ENCODE results near the gene CCNK. TPM values are rescaled to one million over a fixed set of nuclear protein-coding genes. Genes with fewer than 3 reads are reported as not detected.

The CCNK gene
- total RNA-seq, 2 experiments from 2014 or later: 88.4 to 90.4 TPM

DNA sequence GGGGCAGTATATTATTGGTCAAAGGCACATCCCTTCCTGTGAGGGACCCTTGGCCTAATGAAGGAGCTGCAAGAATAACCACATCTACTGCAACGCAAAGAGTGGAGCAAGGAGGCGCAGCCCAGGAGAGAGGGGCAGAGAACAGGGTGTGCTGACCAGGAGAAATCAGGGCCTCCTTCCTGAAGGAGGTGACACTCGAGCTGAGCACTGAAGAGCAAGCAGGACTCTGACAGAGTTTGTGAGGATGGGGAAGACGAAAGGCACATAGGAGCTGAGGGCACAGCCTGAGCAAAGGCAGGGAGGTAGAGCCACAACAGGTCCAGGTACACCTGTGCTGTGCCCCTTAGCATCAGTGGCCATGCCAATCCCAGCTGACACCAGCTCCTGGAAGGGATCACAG lies 62.2 kb downstream of the CCNK start:
- Mint-ChIP-seq H3K27ac (no peak overlapping the region), H3K27me3 (no peaks in the 10 kb centered on the region), H3K36me3 (no peaks in the 10 kb centered on the region), H3K4me3 (no peak overlapping the region), H3K9me3 (no peaks in the 10 kb centered on the region), H3K4me1 (no peaks in the 10 kb centered on the region)
- POLR2A ChIA-PET: no interaction called here
- ATAC-seq (ENCODE audit: low read depth) (no peak), DNase-seq (no peak)

DNA sequence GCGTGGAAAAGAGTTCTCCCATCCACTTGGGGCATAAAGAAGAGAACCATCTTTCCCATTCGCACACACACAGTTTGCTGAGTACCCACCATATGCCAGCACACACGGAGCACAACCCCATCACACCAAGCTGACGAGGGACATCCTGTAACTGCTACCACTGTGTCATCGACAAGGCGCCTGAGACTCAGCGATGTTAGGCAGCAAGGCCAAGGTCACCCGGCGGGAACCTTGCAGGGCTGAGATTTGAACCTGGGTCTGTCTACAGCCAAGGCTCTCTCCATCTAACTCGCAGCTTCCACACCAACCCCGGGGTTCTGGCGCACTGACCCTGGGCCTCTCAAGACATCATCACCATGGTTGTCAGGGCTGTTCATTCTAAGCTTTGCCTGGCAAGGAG lies 62.8 kb downstream of the CCNK start:
- DNase-seq (no peak), ATAC-seq (ENCODE audit: low read depth) (no peak)
- Mint-ChIP-seq H3K4me1 (no peaks in the 10 kb centered on the region), H3K27ac (no peak overlapping the region), H3K36me3 (no peaks in the 10 kb centered on the region), H3K9me3 (no peaks in the 10 kb centered on the region), H3K4me3 (no peak overlapping the region), H3K27me3 (no peaks in the 10 kb centered on the region)
- POLR2A ChIA-PET: no interaction called here

DNA sequence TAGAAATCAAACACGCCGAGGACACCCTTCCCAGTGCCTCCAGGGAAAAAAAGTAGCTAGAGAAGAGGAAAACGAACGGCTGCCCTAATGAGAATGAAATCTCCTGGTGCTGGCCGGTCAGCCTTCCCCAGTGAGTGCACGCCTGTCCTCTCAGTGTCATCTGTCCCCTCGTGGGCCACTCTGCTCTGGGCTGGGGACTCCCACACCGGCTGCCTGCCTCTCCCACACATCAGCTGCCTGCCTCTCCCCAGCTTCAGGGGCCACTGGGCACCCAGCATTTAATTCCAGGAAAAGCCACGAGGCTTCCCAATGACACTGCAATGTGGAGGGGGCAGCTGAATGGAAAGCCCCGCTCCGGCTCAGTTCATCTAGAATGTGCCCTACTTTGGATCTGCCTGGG lies 63.8 kb downstream of the CCNK start:
- ATAC-seq (ENCODE audit: low read depth) (no peak), DNase-seq (no peak)
- Mint-ChIP-seq H3K36me3 (no peaks in the 10 kb centered on the region), H3K9me3 (no peaks in the 10 kb centered on the region), H3K27me3 (no peaks in the 10 kb centered on the region), H3K4me1 (no peaks in the 10 kb centered on the region), H3K4me3 (no peak overlapping the region), H3K27ac (no peak overlapping the region)
- POLR2A ChIA-PET: no interaction called here

DNA sequence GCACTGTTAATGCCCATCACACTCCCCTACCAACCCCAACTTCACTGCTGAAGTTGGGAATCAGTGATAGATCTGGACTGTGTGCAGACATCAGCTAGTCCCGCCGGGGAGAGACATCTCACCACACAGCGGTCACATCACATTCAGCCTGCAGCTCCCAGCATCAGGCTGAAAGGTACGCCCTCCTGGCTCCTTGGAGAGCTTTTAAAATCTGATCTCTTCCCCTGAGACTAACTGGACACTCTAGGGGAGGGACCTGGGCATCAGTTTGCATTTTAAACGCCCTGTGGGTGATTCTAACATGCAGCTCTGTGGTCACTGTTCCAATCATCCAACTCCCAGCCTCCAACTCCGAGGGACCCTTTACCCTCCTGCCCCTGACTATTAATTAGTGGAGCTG lies 64.4 kb downstream of the CCNK start:
- ATAC-seq (ENCODE audit: low read depth) (no peak), DNase-seq (no peak)
- POLR2A ChIA-PET: no interaction called here
- H3K36me3 Mint-ChIP-seq: no peaks in the 10 kb centered on the region
- no peak overlapping the region for H3K27ac Mint-ChIP-seq
- no peaks in the 10 kb centered on the region for H3K27me3 Mint-ChIP-seq
- H3K9me3 Mint-ChIP-seq: no peaks in the 10 kb centered on the region
- H3K4me3 Mint-ChIP-seq: no peak overlapping the region
- no peaks in the 10 kb centered on the region for H3K4me1 Mint-ChIP-seq

DNA sequence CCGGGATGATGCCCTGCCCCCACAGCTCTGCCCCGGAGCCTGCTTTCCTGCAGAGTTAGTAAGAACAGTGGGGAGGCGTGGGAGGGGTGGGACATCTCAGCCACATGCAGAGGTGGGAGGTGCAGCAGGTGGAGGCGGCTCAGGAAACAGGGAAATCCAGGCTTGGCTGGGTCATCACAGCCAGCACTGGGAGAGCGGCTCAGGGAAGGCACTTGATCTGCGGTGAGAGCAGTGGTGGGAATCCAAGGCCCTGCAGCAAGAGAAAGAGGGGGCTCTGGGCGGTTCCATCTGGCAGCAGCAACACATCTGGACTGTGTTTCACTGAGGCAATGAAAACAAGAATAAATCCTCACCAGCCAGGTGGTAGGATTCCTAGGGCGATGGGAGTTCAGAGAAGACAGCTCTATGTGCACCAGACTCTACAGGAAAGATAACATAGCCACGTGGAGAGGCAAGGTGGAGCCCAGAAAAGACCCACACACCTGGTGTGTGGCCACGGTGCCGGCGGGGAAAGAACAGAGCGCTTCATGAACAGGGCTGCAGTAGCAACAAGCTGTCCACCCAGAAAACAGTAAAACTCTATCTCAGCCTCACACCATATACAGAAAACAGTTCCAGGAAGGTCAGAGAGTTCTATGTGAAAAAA lies 65.1 kb downstream of the CCNK start:
- Mint-ChIP-seq H3K27me3 (no peaks in the 10 kb centered on the region), H3K4me1 (no peaks in the 10 kb centered on the region), H3K4me3 (no peak overlapping the region), H3K9me3 (no peaks in the 10 kb centered on the region), H3K27ac (no peak overlapping the region), H3K36me3 (no peaks in the 10 kb centered on the region)
- ATAC-seq (ENCODE audit: low read depth) (no peak), DNase-seq (no peak)
- POLR2A ChIA-PET: no interaction called here

DNA sequence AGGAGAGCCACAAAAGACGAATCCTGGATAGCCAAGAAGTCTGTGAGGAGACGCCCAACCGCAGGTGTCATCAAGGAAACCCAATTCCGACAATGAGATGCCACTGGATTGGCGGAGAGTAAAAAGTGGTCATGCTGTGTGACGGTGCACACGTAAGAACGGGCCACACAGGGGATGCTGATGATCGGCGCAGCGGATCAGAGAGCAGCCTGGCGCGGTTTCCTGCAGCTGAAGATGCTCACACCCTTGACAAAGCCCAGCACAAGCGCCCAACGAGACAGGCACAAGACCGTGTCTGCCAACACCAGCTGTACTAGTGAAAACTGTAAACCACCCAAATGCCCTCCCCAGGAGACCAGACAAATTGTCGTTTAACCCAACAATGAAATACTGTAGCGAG lies 67.0 kb downstream of the CCNK start:
- no peaks in the 10 kb centered on the region for H3K4me1 Mint-ChIP-seq
- H3K27ac Mint-ChIP-seq: no peak overlapping the region
- H3K27me3 Mint-ChIP-seq: no peaks in the 10 kb centered on the region
- ATAC-seq (ENCODE audit: low read depth) (no peak), DNase-seq (no peak)
- H3K36me3 Mint-ChIP-seq: no peaks in the 10 kb centered on the region
- POLR2A ChIA-PET: no interaction called here
- H3K9me3 Mint-ChIP-seq: no peaks in the 10 kb centered on the region
- H3K4me3 Mint-ChIP-seq: no peak overlapping the region

DNA sequence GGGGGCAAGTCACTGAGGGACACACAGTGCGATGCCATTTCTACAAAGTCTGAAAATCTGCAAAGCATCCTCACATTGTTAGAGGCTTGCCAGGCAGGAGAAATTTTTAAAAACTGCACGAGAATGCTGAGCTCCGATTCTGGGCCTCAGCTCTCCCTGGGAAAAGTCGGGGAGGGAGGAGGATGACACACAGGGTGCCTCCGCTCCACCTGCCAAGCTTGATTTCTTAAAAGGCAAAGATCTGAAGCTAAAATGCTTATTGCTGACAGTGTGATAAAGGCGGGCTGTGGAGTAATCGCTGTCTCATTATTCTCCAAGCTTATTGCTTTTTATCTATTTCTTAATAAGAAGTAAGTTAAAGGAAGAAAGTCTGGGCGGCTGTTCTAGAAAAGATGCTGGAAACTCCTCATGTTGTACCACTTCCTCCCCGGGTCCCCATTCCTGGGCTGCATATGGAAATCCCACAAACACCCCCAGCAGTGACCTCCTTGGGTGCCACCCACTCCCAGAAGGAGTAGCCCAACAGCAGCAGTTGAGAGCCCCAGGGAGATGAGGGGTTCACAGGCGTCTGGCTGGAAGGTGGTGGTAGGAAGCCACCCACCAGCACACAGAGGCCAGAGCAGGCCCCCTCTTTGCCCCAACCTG lies 67.8 kb downstream of the CCNK start:
- POLR2A ChIA-PET: no interaction called here
- no peak overlapping the region for H3K4me3 Mint-ChIP-seq
- H3K4me1 Mint-ChIP-seq: no peaks in the 10 kb centered on the region
- H3K9me3 Mint-ChIP-seq: no peaks in the 10 kb centered on the region
- DNase-seq (no peak), ATAC-seq (ENCODE audit: low read depth) (no peak)
- H3K27ac Mint-ChIP-seq: no peak overlapping the region
- H3K27me3 Mint-ChIP-seq: no peaks in the 10 kb centered on the region
- no peaks in the 10 kb centered on the region for H3K36me3 Mint-ChIP-seq

DNA sequence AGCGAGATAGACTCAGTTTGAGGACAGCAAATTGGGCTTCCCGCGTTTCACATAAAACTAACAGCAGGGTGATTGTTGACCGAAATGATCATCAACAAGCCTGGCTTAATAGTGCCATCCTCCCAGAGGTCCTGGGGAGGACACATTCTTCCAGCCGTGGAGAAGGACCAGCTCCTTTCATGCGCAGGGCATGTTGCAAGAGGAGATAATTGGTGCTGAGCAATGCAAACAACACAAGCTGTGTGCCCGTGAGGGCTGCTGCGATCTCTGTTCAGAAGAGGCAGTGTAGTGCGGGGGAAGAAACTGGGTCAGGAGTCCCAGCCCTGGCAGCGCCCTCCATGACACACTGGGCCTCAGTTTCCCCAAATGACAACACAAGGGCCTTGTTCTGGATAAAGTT lies 68.5 kb downstream of the CCNK start:
- Mint-ChIP-seq H3K27ac (no peak overlapping the region), H3K36me3 (no peaks in the 10 kb centered on the region), H3K27me3 (no peaks in the 10 kb centered on the region), H3K9me3 (no peaks in the 10 kb centered on the region), H3K4me3 (no peak overlapping the region), H3K4me1 (no peaks in the 10 kb centered on the region)
- POLR2A ChIA-PET: no interaction called here
- ATAC-seq (ENCODE audit: low read depth): no peak
- no peak for DNase-seq

DNA sequence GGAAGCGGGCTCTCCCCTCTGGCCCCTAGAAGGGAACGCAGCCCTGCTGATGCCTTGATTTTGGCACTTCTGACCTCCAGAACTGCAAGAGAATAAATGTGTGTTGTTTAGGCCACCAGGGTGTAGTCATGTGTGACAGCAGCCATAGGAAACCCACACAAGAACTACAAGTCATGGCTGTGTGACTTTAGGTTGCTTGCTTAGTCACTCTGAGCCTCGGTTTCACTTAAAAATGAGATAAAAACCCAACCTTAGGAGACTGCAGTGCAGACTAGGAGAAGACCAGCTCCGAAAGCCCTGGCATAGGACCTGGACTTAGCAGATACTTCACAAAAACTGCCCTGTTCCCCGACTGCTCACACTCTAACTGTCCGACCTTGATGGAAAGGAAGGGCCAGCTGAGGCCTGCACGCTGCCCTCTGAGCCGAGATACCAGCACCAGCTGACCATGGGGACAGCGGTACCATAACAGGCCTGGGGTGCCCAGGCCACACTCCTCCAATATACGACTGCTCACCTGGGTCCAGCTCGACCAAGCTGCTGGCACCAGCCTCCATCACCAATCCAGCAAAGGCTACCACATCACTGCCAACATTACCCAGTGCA lies 69.3 kb downstream of the CCNK start:
- POLR2A ChIA-PET: no interaction called here
- Mint-ChIP-seq H3K27ac (no peak overlapping the region), H3K4me3 (no peak overlapping the region), H3K4me1 (no peaks in the 10 kb centered on the region), H3K27me3 (no peaks in the 10 kb centered on the region), H3K9me3 (no peaks in the 10 kb centered on the region), H3K36me3 (no peaks in the 10 kb centered on the region)
- no peak for ATAC-seq (ENCODE audit: low read depth)
- DNase-seq: no peak

DNA sequence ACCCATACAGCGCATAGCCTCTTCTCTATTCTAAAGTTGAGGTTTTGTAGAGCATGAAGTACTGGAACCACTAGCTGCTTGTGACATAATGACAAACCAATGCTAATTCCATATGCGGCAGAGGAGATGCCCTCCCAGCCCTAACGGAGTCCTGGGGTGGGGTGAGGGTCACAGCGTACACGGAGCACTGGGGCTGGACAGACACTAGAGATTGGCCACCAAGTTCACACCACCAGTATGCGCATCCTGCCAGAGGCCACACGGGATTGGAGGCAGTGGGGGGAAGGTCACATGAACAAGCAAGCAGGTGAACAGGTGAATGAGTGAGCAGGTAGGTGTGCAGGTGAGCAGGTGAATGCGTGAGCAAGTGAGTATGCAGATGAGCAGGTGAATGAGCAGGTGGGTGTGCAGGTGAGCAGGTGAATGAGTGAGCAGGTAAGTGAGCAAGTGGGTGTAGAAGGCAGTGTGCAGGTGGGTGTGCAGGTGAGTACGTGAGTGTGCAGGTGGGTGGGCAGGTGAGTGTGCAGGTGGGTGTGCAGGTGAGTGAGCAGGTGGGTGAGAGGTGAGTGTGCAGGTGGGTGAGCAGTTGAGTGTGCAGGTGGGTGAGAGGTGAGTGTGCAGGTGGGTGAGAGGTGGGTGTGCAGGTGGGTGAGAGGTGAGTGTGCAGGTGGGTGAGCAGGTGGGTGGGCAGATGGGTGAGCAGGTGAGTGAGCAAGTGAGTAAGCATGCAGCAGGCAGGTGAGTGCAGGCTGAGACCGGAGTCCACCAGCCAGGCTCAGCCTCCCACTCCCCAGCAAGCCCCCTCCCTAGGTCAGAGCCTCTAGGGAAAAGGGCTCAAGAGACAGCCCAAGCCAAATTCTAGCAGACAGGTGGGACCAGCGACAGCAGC lies 70.1 kb downstream of the CCNK start:
- no peaks in the 10 kb centered on the region for H3K4me1 Mint-ChIP-seq
- no peaks in the 10 kb centered on the region for H3K27me3 Mint-ChIP-seq
- DNase-seq (no peak), ATAC-seq (ENCODE audit: low read depth) (no peak)
- H3K4me3 Mint-ChIP-seq: no peak overlapping the region
- no peak overlapping the region for H3K27ac Mint-ChIP-seq
- no peaks in the 10 kb centered on the region for H3K36me3 Mint-ChIP-seq
- POLR2A ChIA-PET: no interaction called here
- no peaks in the 10 kb centered on the region for H3K9me3 Mint-ChIP-seq

DNA sequence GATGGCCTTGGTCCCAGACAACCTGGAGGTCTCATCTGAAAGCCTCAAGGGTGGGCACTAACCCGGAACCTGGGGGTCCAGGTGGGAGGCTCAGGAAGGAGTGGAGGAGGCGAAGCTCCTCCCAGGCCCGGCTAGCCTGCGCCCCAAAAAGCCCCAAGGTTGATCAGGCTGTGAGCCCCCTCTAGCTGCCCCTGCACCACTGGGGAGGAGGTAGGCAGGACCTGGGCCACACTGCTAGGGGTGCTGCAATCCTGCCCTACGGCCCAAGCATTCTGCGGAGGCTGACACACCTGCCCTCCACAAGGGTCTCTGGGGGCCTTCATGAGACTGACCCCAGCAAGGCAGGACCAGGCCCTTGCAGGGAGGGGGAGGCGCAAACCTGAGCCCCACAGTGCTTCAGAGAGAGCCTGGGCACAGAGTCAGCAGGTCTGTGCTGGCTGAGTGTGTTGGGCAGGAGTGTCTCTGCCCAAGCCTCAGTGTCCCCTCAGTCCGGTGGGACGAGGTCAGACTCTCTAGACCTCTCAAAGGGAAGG lies 70.9 kb downstream of the CCNK start:
- no peak overlapping the region for H3K4me3 Mint-ChIP-seq
- no peak for ATAC-seq (ENCODE audit: low read depth)
- no peaks in the 10 kb centered on the region for H3K27me3 Mint-ChIP-seq
- H3K4me1 Mint-ChIP-seq: no peaks in the 10 kb centered on the region
- no peak overlapping the region for H3K27ac Mint-ChIP-seq
- POLR2A ChIA-PET: no interaction called here
- H3K9me3 Mint-ChIP-seq: no peaks in the 10 kb centered on the region
- no peaks in the 10 kb centered on the region for H3K36me3 Mint-ChIP-seq
- DNase-seq: no peak

DNA sequence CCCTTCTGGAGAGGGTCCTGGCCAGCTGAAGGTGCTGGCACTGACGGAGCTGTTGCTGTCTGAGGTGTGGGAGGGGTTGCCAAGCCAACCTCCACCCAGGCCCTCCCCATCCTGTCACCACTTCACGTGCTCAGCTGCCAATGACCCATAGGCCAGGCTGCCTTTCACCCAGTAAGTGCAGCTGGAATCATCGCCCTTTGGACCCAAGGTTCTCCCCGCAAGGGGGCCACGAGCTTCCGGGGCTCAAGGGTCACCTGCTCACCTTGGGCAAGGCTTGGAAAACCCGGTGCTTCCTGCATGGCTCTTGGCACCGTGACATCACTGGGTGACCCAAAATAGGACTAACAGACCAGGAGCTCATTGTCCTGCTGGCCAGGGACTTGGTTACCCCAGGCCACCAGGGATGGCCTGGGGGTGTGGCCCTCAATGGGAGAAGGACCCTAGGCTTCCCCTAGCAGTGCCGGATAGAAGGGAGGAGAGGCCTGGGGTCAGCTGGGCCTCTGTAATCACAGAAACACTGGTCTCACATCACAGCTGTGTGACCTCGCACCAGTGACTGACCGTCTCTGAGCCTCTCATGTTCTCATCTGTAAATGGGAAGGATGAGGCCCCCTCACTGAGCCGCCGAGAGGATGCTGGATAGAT lies 71.5 kb downstream of the CCNK start:
- POLR2A ChIA-PET: no interaction called here

DNA sequence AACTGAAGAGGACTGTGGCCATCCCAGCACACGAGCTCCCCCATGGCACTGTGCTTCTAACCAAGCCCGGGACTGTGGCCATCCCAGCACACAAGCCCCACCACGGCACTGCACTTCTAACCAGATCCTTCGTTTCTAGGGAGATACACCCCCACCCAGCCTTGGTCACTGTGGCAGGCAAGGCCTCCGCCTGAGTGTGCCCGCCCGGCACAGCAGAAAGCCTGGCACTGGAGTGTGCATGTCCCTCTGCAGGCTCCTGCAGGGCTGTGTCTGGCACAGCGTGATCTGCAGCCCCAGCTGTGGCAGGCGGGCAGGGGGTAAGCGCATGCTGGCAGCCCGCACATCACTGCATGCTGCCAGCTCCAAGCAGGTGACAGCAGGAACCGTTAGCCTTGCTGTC lies 73.0 kb downstream of the CCNK start:
- ATAC-seq (ENCODE audit: low read depth) (no peak), DNase-seq (no peak)
- H3K36me3 Mint-ChIP-seq: no peaks in the 10 kb centered on the region
- H3K9me3 Mint-ChIP-seq: no peaks in the 10 kb centered on the region
- POLR2A ChIA-PET: no interaction called here
- H3K27ac Mint-ChIP-seq: no peak overlapping the region
- no peak overlapping the region for H3K4me3 Mint-ChIP-seq
- H3K27me3 Mint-ChIP-seq: no peaks in the 10 kb centered on the region
- H3K4me1 Mint-ChIP-seq: no peaks in the 10 kb centered on the region

More for the DNA sequence above, 71.5 kb downstream of the CCNK start:
- Mint-ChIP-seq H3K27ac (no peak overlapping the region), H3K4me3 (no peak overlapping the region), H3K27me3 (no peaks in the 10 kb centered on the region), H3K36me3 (no peaks in the 10 kb centered on the region), H3K9me3 (no peaks in the 10 kb centered on the region), H3K4me1 (no peaks in the 10 kb centered on the region)
- DNase-seq (no peak), ATAC-seq (ENCODE audit: low read depth) (no peak)
